IMR-90 (cell line): ENCODE results near the gene VIPR1. TPM values are rescaled to one million over a fixed set of nuclear protein-coding genes. Genes with fewer than 3 reads are reported as not detected.

ENCODE experiments used
- ATAC-seq: fragments of 200-7000 bp; cut with Tn5 transposase; 2 replicates; pipeline ENCODE4 v1.9.1; 2020; ENCODE audit warnings: low read depth, mild to moderate bottlenecking, moderate library complexity
- BruUV-seq: library from RNA; stranded (reverse); fragments of 400-500 nt; replicated peaks from 2 replicates; lab custom pipeline; 2021; lab: Mats Ljungman, UMichigan
- CTCF ChIA-PET: fragments of 300-600 bp; formaldehyde crosslinking; extraction: SDS; loops from one replicate; lab custom pipeline; 2021; ENCODE audit warnings: antibody characterized with exemption; lab: Yijun Ruan, JAX
- POLR2A ChIA-PET: fragments of 300-600 bp; sonication (Branson Sonifier 250); formaldehyde crosslinking; loops from one replicate; lab custom pipeline; 2022; ENCODE audit warnings: antibody characterized with exemption; ENCODE audit not compliant: unreplicated experiment; lab: Charles Lee
- DNase-seq: peaks from one replicate; pipeline ENCODE4 v3.0.0; 2013
- H2AFZ ChIP-seq: replicated peaks from 2 replicates; pipeline ENCODE3; 2013; ENCODE audit warnings: low read length, mild to moderate bottlenecking; ENCODE audit not compliant: poor library complexity
- H2AK5ac ChIP-seq: 2 replicates; pipeline ENCODE4 v1.6.1; 2013; ENCODE audit warnings: low read depth, low read length, inconsistent platforms
- H2AK9ac ChIP-seq: replicated peaks from 2 replicates; pipeline ENCODE3; 2013; ENCODE audit warnings: mild to moderate bottlenecking, low read depth, low read length, moderate library complexity; ENCODE audit not compliant: poor library complexity
- H2BK120ac ChIP-seq: 2 replicates; pipeline ENCODE4 v1.6.1; 2013; ENCODE audit warnings: low read depth, low read length, inconsistent platforms
- H2BK15ac ChIP-seq: 3 replicates; pipeline ENCODE4 v1.6.1; 2013; ENCODE audit warnings: low read depth, low read length, inconsistent platforms
- H2BK20ac ChIP-seq: 2 replicates; pipeline ENCODE4 v1.6.1; 2013; ENCODE audit warnings: low read depth, mild to moderate bottlenecking, inconsistent platforms, low read length, moderate library complexity
- H2BK5ac ChIP-seq: 2 replicates; pipeline ENCODE4 v1.6.1; 2013; ENCODE audit warnings: mild to moderate bottlenecking, low read depth, low read length, inconsistent platforms; ENCODE audit not compliant: poor library complexity, severe bottlenecking
- H3K14ac ChIP-seq: replicated peaks from 2 replicates; pipeline ENCODE4 v1.6.1; 2013; ENCODE audit warnings: low read depth, low read length, inconsistent platforms
- H3K18ac ChIP-seq: 2 replicates; pipeline ENCODE4 v1.6.1; 2013; ENCODE audit warnings: low read depth, low read length, control low read depth
- H3K23ac ChIP-seq: 2 replicates; pipeline ENCODE4 v1.6.1; 2013; ENCODE audit warnings: low read depth, low read length, inconsistent platforms
- H3K27ac ChIP-seq: 2 replicates; pipeline ENCODE4 v1.5.1; 2013; ENCODE audit warnings: mild to moderate bottlenecking, control low read depth, low read length; ENCODE audit not compliant: insufficient read depth
- H3K27me3 ChIP-seq: 2 replicates; pipeline ENCODE4 v1.6.1; 2013; ENCODE audit warnings: low read length; ENCODE audit not compliant: control insufficient read depth, insufficient read depth
- H3K36me3 ChIP-seq: 2 replicates; pipeline ENCODE4 v1.6.1; 2013; ENCODE audit warnings: low read length, mixed read lengths; ENCODE audit not compliant: control insufficient read depth, insufficient read depth
- H3K4ac ChIP-seq: 2 replicates; pipeline ENCODE4 v1.6.1; 2013; ENCODE audit warnings: low read depth, low read length, inconsistent platforms
- H3K4me1 ChIP-seq: 2 replicates; pipeline ENCODE4 v1.6.1; 2013; ENCODE audit warnings: low read length, mixed read lengths; ENCODE audit not compliant: control insufficient read depth, insufficient read depth
- H3K4me2 ChIP-seq: 2 replicates; pipeline ENCODE4 v1.6.1; 2013; ENCODE audit warnings: low read depth, mild to moderate bottlenecking, control low read depth, low read length, moderate library complexity
- H3K4me3 ChIP-seq: 2 replicates; pipeline ENCODE4 v1.5.1; 2013; ENCODE audit warnings: low read depth, mild to moderate bottlenecking, control low read depth, low read length, moderate library complexity; ENCODE audit not compliant: insufficient read depth
- H3K56ac ChIP-seq: 2 replicates; pipeline ENCODE4 v1.6.1; 2013; ENCODE audit warnings: low read length, inconsistent platforms; ENCODE audit not compliant: insufficient read depth; ENCODE audit errors: extremely low read depth
- H3K79me1 ChIP-seq, 2 experiments: 2 replicates each; pipeline ENCODE4 v1.6.1; 2013; ENCODE audit warnings: low read length in 2 of 2, inconsistent platforms in 1 of 2, low read depth in 1 of 2
- H3K9ac ChIP-seq: 2 replicates; pipeline ENCODE4 v1.6.1; 2013; ENCODE audit warnings: low read depth, low read length, control low read depth
- H3K9me1 ChIP-seq: 2 replicates; pipeline ENCODE4 v1.6.1; 2013; ENCODE audit warnings: low read length, inconsistent platforms; ENCODE audit not compliant: insufficient read depth
- H3K9me3 ChIP-seq: 2 replicates; pipeline ENCODE4 v1.6.1; 2013; ENCODE audit warnings: low read length; ENCODE audit not compliant: control insufficient read depth, insufficient read depth
- H4K20me1 ChIP-seq: 2 replicates; pipeline ENCODE4 v1.6.1; 2013; ENCODE audit warnings: low read length, inconsistent platforms; ENCODE audit not compliant: insufficient read depth
- H4K5ac ChIP-seq: 2 replicates; pipeline ENCODE4 v1.6.1; 2013; ENCODE audit warnings: mild to moderate bottlenecking, low read depth, low read length, control low read depth
- H4K8ac ChIP-seq, 2 experiments: 2 replicates each; pipeline ENCODE4 v1.6.1; 2013; ENCODE audit warnings: low read depth in 2 of 2, low read length in 2 of 2, control low read depth in 1 of 2, inconsistent platforms in 1 of 2
- H4K91ac ChIP-seq: 2 replicates; pipeline ENCODE4 v1.6.1; 2013; ENCODE audit warnings: low read depth, low read length, inconsistent platforms; ENCODE audit not compliant: insufficient read depth
- BHLHE40 ChIP-seq: fragments of 150-350 bp; IDR thresholded peaks from 2 replicates; pipeline ENCODE4 v1.6.1; 2016; ENCODE audit warnings: mild to moderate bottlenecking, low read depth, low read length
- CEBPB ChIP-seq: IDR thresholded peaks from 2 replicates; pipeline ENCODE4 v1.6.1; 2012; ENCODE audit warnings: low read depth, low read length, improper control_type of control experiment
- CHD1 ChIP-seq: IDR thresholded peaks from 2 replicates; pipeline ENCODE4 v1.6.1; 2012; ENCODE audit warnings: low read depth, low read length, improper control_type of control experiment
- CTCF ChIP-seq: conservative IDR thresholded peaks from 2 replicates; pipeline ENCODE4 v1.5.1; 2012; ENCODE audit warnings: mild to moderate bottlenecking, low read depth, low read length, improper control_type of control experiment
- ELK1 ChIP-seq: fragments of 150-350 bp; IDR thresholded peaks from 2 replicates; pipeline ENCODE4 v1.6.1; 2016; ENCODE audit warnings: low read depth, mild to moderate bottlenecking, low read length, moderate library complexity, borderline replicate concordance
- FOS ChIP-seq: fragments of 150-350 bp; IDR thresholded peaks from 2 replicates; pipeline ENCODE4 v1.6.1; 2016; ENCODE audit warnings: low read depth, low read length
- MAFK ChIP-seq: IDR thresholded peaks from 2 replicates; pipeline ENCODE4 v1.6.1; 2012; ENCODE audit warnings: low read depth, low read length, improper control_type of control experiment
- MAZ ChIP-seq: IDR thresholded peaks from 2 replicates; pipeline ENCODE4 v1.6.1; 2012; ENCODE audit warnings: low read depth, mild to moderate bottlenecking, low read length, improper control_type of control experiment, moderate library complexity, borderline replicate concordance
- NFE2L2 ChIP-seq: fragments of 150-350 bp; IDR thresholded peaks from 2 replicates; pipeline ENCODE4 v1.6.1; 2016; ENCODE audit warnings: low read depth, mild to moderate bottlenecking, low read length
- RAD21 ChIP-seq: IDR thresholded peaks from 2 replicates; pipeline ENCODE4 v1.6.1; 2012; ENCODE audit warnings: low read length, improper control_type of control experiment
- RCOR1 ChIP-seq: IDR thresholded peaks from 2 replicates; pipeline ENCODE4 v1.6.1; 2012; ENCODE audit warnings: mild to moderate bottlenecking, low read length, improper control_type of control experiment; ENCODE audit not compliant: insufficient replicate concordance
- RFX5 ChIP-seq: IDR thresholded peaks from 2 replicates; pipeline ENCODE4 v1.8.0; 2012; ENCODE audit warnings: low read depth, mild to moderate bottlenecking, low read length, moderate library complexity
- WGBS, 2 experiments: methylation state at CpG; one replicate each; pipeline versions ENCODE4 v1.1.5 to v1.1.7; 2013; ENCODE audit warnings: missing lambda C conversion rate in 2 of 2; ENCODE audit not compliant: insufficient read length in 1 of 2; ENCODE audit errors: extremely low coverage in 2 of 2; 5-methylcytosine and 5-hydroxymethylcytosine counted together
- dilution Hi-C: fragments of 300-500 bp; cut with HindIII; formaldehyde crosslinking; loops from one replicate; pipeline ENCODE4 v1.14.3; 2018; ENCODE audit warnings: low sequenced_read_pairs; ENCODE audit not compliant: unreplicated experiment
- in situ Hi-C: fragments of 300-500 bp; cut with MboI; formaldehyde crosslinking; loops from 3 replicates; pipeline ENCODE4 v1.14.3; 2019; ENCODE audit warnings: low sequenced_read_pairs, inconsistent platforms, mixed read lengths
- intact Hi-C: fragments of 100-400 bp; cut with micrococcal nuclease; formaldehyde crosslinking; loops from 2 replicates; pipeline ENCODE4 v1.10.0; 2022
- polyA plus RNA-seq, 3 experiments: library from polyadenylated mRNA; depleted of rRNA; stranded (reverse); fragments of >200 nt; gene quantifications; 2 replicates each; pipeline ENCODE4 v1.2.3, GENCODE V29; 2012; ENCODE audit warnings: low replicate concordance in 1 of 3
- total RNA-seq: library from RNA; depleted of rRNA; stranded (reverse); fragments of >200 nt; gene quantifications from 2 replicates; pipeline ENCODE4 v1.2.3, GENCODE V29; 2012

The VIPR1 gene
- total and polyA plus RNA-seq, 2 of the 4 experiments (the other 2 are of a cell fraction) = not detected

DNA sequence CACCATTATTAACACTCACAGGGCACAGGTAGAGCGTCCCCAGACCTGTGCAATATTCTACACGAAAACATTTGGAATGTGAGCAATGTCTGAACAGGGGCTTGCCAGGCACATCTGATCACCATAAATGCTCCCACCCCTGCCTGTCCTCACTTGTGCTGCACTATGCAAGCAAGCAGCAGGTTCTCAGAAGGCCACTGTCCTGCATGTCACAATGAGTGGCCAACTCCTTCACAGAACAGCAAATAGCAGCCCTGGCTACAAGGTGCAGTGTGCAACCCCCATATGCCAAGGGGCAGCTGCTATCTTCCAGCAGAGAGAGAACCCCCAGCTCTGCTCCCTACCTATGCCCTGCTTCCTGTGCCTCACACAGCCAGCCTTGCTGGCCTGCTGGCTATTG lies 46.7 kb downstream of the VIPR1 start:
- Histone ChIP-seq H3K4ac (no peak overlapping the region), H3K4me2 (no peak overlapping the region), H3K36me3 (peaks cover 12% of the 10 kb centered on the region), H2BK120ac (no peak overlapping the region), H3K4me3 (no peak overlapping the region), H2AK5ac (no peak overlapping the region), H3K9ac (no peak overlapping the region), H2BK20ac (no peak overlapping the region), H2AK9ac (no peak overlapping the region), H4K91ac (no peak overlapping the region), H2BK5ac (no peak overlapping the region), H3K23ac (no peak overlapping the region), H3K4me1 (no peaks in the 10 kb centered on the region; the same call in 1 of the 2 replicates), H2BK15ac (no peak overlapping the region), H4K20me1 (no peaks in the 10 kb centered on the region), H3K14ac (no peak overlapping the region), H3K9me3 (no peaks in the 10 kb centered on the region), H3K79me1 (no peaks in the 10 kb centered on the region; a peak in 1 of 4 replicates), H3K9me1 (no peaks in the 10 kb centered on the region), H3K56ac (no peak overlapping the region), H3K27me3 (no peaks in the 10 kb centered on the region), H3K27ac (no peak overlapping the region), H4K8ac (no peak overlapping the region), H3K18ac (no peak overlapping the region), H2AFZ (no peak overlapping the region), H4K5ac (no peak overlapping the region)
- ChIA-PET CTCF (no interaction called here), POLR2A (no interaction called here)
- DNase-seq = no peak
- TF ChIP-seq FOS (no peak), RAD21 (no peak), RCOR1 (no peak), MAZ (no peak), CEBPB (no peak), NFE2L2 (no peak), MAFK (no peak), CTCF (no peak), BHLHE40 (no peak), ELK1 (no peak), CHD1 (no peak), RFX5 (no peak)
- dilution Hi-C loops = no loop called here
- no peak for ATAC-seq
- intact Hi-C loops = loop anchor here (5.0 to 10.0 kb wide), 2 partner anchors 302 to 336 kb away; no protein-coding TSS in a partner anchor
- BruUV-seq = no TSS peak
- no CpG with 5 or more reads among the region's 2 CpGs for WGBS, 2 experiments
- in situ Hi-C loops = loop anchor here (10.0 kb wide), 1 partner anchor 314 kb away; no protein-coding TSS in a partner anchor
